GM12873 (cell line): Measurements from ENCODE around the gene KCNIP4.

Experiments
- CTCF ChIP-seq: IDR thresholded peaks from 2 replicates; pipeline ENCODE4 v1.5.1; 2012; ENCODE audit warnings: low read depth, mild to moderate bottlenecking, moderate library complexity, low read length, control low read depth; ENCODE audit not compliant: insufficient read depth; ENCODE audit errors: missing control alignments

KCNIP4 gene

GRCh38 chr4:20916106-20916505 is 1032.5 kb downstream of the KCNIP4 start:
- no peak for TF ChIP-seq CTCF

- TF ChIP-seq CTCF, result no peak
Measured at GRCh38 chr4:20904966-20905365, 1043.6 kb downstream of the KCNIP4 start.

GRCh38 chr4:20901851-20902250 is 1046.7 kb downstream of the KCNIP4 start:
- no peak for TF ChIP-seq CTCF

- no peak for TF ChIP-seq CTCF
Measured at GRCh38 chr4:20899591-20899990, 1049.0 kb downstream of the KCNIP4 start.

- TF ChIP-seq CTCF, result no peak
Measured at GRCh38 chr4:20895988-20896387, 1052.6 kb downstream of the KCNIP4 start.

GRCh38 chr4:20895208-20895607 is 1053.4 kb downstream of the KCNIP4 start:
- TF ChIP-seq CTCF, result no peak

- no peak for TF ChIP-seq CTCF
Measured at GRCh38 chr4:20890761-20891160, 1057.8 kb downstream of the KCNIP4 start.
